Pancreas (tissue), 10 donors: ENCODE data around the gene PIGN. TPM values are rescaled to one million over a fixed set of nuclear protein-coding genes. Genes with fewer than 3 reads are reported as not detected.

Experiments
- ATAC-seq, 4 donors: fragments of 200-7000 bp; cut with Tn5 transposase; one replicate each; pipeline versions ENCODE4 v1.8.0 to v1.9.1; 2020; ENCODE audit warnings: mild to moderate bottlenecking in 4 of 4, moderate library complexity in 4 of 4
- DNase-seq, 6 donors: peaks; one replicate each; pipeline ENCODE4 v3.0.0-alpha.2; 2020
- FAIRE-seq: peaks from 2 replicates; lab custom pipeline; 2012; peaks lifted over from hg19 to GRCh38; lab: Jason Lieb, UNC
- H3K27ac ChIP-seq, 4 donors: fragments of 200-600 bp; sonication (generic); 1 replicate in 3 of 4; 2 replicates in 1 of 4; pipeline versions ENCODE4 v1.5.0 to v1.8.0; 2020
- H3K27me3 ChIP-seq, 4 donors: fragments of 200-600 bp; one replicate each; pipeline ENCODE4 v1.8.0; 2021
- H3K36me3 ChIP-seq, 3 donors: fragments of 200-600 bp; sonication (generic) in 1 of 3; one replicate each; pipeline versions ENCODE4 v1.5.0 to v1.8.0; 2020 to 2021
- H3K4me1 ChIP-seq, 3 donors: fragments of 200-600 bp; one replicate each; pipeline ENCODE4 v1.8.0; 2021
- H3K4me3 ChIP-seq, 4 donors: fragments of 200-600 bp; sonication (generic) in 2 of 4; one replicate each; pipeline versions ENCODE4 v1.5.0 to v1.8.0; 2020 to 2021
- H3K9me3 ChIP-seq, 4 donors: fragments of 200-600 bp; one replicate each; pipeline ENCODE4 v1.8.0; 2021
- CTCF ChIP-seq, 4 donors: fragments of 200-600 bp; sonication (generic) in 3 of 4; IDR thresholded peaks; one replicate each; pipeline versions ENCODE4 v1.5.0 to v1.8.0; 2021; ENCODE audit warnings: antibody characterized with exemption in 4 of 4
- WGBS, 2 donors: extraction: QIAGEN DNeasy Blood & Tissue Kit; methylation state at CpG; one replicate each; pipeline ENCODE4 v1.1.7; 2013; 5-methylcytosine and 5-hydroxymethylcytosine counted together
- intact Hi-C, 3 donors: fragments of 100-400 bp; cut with DNase I; formaldehyde crosslinking; loops; one replicate each; pipeline versions ENCODE4 v1.11.1 to v1.14.2; 2022
- polyA plus RNA-seq, 2 donors: library from polyadenylated mRNA; stranded (reverse); fragments of 200-250 nt; gene quantifications; one replicate each; pipeline ENCODE4 v1.2.3, GENCODE V29; 2013
- total RNA-seq, 6 donors: library from RNA; stranded (reverse); fragmentation: NEBNext Ultra II Directional in 4 of 6; extraction: Animal tissue kit (Norgen Biotek cat#: 25700) in 4 of 6; gene quantifications; one replicate each; pipeline versions ENCODE4 v1.2.1 to v1.2.4, GENCODE V29; 2021 to 2023
- donor health status: healthy with polysubstance abuse.
- donor health status: DM: no; HTN: no; CAD: no; lungs with moderate emphysema.
- donor health status: DM: no; HTN: no; CAD: no.
- donor health status: control.
- donor health status: control.
- donor health status: Bipolar disorder and iron deficiency.
- donor health status: DM: yes; HTN: yes; CAD: no.
- donor health status: DM: no; HTN: no; CAD: no.
- donor health status: DM: no; HTN: no; CAD: no.
- donor health status: DM: yes; HTN: yes; CAD: no.

Gene PIGN
- total and polyA plus RNA-seq, 8 donors: 3.1 to 23.1 (median 17.1) TPM

GRCh38 chr18:62028715-62029114 lies 158.1 kb downstream of the PIGN start:
- no peak for TF ChIP-seq CTCF (IDR thresholded peaks at IDR 0.05)
- Histone ChIP-seq H3K27me3 (no peaks in the 10 kb centered on the region), H3K9me3 (no peaks in the 10 kb centered on the region), H3K4me3 (no peak overlapping the region), H3K4me1 (no peaks in the 10 kb centered on the region), H3K36me3 (no peaks in the 10 kb centered on the region), H3K27ac (no peak overlapping the region)
- DNase-seq (no peak), FAIRE-seq (no peak), ATAC-seq (no peak)
- 89% methylated on average over 2 of the region's 2 CpGs for WGBS, 2 donors
- intact Hi-C loops: no loop called here

DNA sequence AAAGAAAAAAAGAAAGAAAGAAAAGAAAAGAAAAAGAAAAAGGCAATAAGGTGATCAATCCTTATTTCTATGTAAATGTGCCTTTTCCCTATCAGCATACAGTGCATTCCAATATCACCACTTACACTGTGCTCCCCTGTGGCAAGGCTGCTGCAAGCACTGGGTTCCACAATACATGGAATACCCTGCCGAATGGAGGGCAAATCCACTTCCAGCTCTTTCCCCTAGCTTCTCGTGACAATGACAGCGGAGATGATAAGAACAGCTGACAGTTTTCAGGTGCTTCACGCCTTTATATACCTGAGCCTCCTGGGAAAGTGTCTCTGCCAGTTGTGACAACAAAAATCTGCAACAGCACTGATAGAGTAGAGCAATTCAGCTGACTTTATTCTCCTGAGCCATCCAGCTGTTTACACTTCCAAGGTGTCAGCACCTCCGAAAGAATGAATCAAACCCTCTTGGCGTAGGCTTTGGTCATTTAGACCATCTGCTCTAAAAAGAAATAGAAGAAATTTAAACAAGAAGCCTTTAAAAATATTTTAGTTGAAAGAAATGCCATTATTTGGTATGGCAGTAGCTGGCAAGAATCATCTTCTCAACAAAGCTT lies 158.8 kb downstream of the PIGN start:
- no peak for DNase-seq
- intact Hi-C loops: no loop called here
- ATAC-seq: no peak
- Histone ChIP-seq H3K36me3 (no peaks in the 10 kb centered on the region), H3K27ac (no peak overlapping the region), H3K4me1 (no peaks in the 10 kb centered on the region), H3K9me3 (no peaks in the 10 kb centered on the region), H3K4me3 (no peak overlapping the region), H3K27me3 (no peaks in the 10 kb centered on the region)
- no peak for TF ChIP-seq CTCF (IDR thresholded peaks at IDR 0.05)
- FAIRE-seq: no peak
- WGBS, 2 donors: 35 to 41% methylated on average over 6 of the region's 6 CpGs

GRCh38 chr18:62026586-62026985 lies 160.3 kb downstream of the PIGN start:
- TF ChIP-seq CTCF (IDR thresholded peaks at IDR 0.05): no peak
- Histone ChIP-seq H3K9me3 (no peaks in the 10 kb centered on the region), H3K27ac (no peak overlapping the region), H3K36me3 (no peaks in the 10 kb centered on the region), H3K27me3 (no peaks in the 10 kb centered on the region), H3K4me1 (no peaks in the 10 kb centered on the region), H3K4me3 (no peak overlapping the region)
- 86 to 92% methylated on average over 6 of the region's 6 CpGs for WGBS, 2 donors
- intact Hi-C loops: no loop called here
- FAIRE-seq (no peak), ATAC-seq (no peak), DNase-seq (no peak)

DNA sequence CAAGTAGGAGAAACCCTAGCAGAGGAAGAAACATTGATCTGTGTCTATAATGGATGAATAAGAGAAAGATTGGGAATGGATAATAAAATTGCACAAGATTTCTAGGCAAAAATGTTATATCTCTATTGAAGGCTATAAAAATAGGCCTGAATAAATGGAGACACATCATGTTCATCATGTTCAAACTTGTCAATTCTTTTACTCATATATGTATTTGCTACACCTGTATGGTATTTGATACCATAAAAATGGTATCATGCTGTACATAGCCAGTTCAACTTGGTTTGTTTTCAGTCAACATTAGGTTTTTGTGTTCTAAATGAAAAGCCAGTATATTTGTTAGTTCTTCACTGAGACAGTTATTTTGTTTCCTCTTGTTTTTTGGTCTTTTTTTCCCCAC lies 161.9 kb downstream of the PIGN start:
- Histone ChIP-seq H3K4me3 (no peak overlapping the region), H3K36me3 (no peaks in the 10 kb centered on the region), H3K27ac (no peak overlapping the region), H3K9me3 (no peaks in the 10 kb centered on the region), H3K4me1 (no peaks in the 10 kb centered on the region), H3K27me3 (no peaks in the 10 kb centered on the region)
- intact Hi-C loops: no loop called here
- no peak for TF ChIP-seq CTCF (IDR thresholded peaks at IDR 0.05)
- no peak for ATAC-seq
- no peak for FAIRE-seq
- DNase-seq: no peak

DNA sequence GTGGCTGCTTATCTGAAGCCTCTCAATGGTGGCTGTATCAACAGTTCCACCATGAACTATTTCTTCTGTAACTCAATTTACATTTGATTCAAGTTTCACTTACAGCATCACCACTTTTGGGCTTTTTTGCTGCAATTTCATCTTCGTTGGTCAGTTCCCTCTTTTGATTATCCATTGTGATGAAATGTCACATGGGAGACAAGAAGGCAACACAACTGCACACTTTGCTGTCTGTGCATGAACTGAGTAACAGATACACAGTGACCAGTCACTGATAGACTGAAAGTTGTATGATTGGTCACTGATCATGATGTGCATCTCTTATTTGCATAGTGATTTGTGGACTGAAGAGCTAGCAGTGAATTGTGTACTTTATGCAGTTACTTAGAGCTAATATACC lies 163.3 kb downstream of the PIGN start:
- intact Hi-C loops: no loop called here
- TF ChIP-seq CTCF (IDR thresholded peaks at IDR 0.05): no peak
- H3K27me3 ChIP-seq: no peaks in the 10 kb centered on the region
- H3K4me1 ChIP-seq: no peaks in the 10 kb centered on the region
- ATAC-seq (no peak), DNase-seq (no peak), FAIRE-seq (no peak)
- H3K27ac ChIP-seq: no peak overlapping the region
- no peaks in the 10 kb centered on the region for H3K36me3 ChIP-seq
- 40 to 47% methylated on average over 1 of the region's 1 CpG for WGBS, 2 donors
- H3K4me3 ChIP-seq: no peak overlapping the region
- H3K9me3 ChIP-seq: no peaks in the 10 kb centered on the region
